Neural progenitor cell (in vitro differentiated cells): ENCODE results near the gene RAMAC. TPM values are rescaled to one million over a fixed set of nuclear protein-coding genes. Genes with fewer than 3 reads are reported as not detected.

Experiments
- DNase-seq: peaks from one replicate; pipeline ENCODE4 v3.0.0-alpha.2; 2016; ENCODE audit warnings: low spot score
- H2AFZ ChIP-seq: fragments of 200-600 bp; sonication (generic); replicated peaks from 2 replicates; pipeline ENCODE4 v1.6.1; 2016; ENCODE audit warnings: antibody characterized with exemption
- H3F3A ChIP-seq: fragments of 200-600 bp; sonication (generic); 2 replicates; pipeline ENCODE4 v1.6.1; 2016; ENCODE audit warnings: antibody characterized with exemption, low read depth
- H3K27ac ChIP-seq: fragments of 200-600 bp; sonication (generic); 2 replicates; pipeline ENCODE4 v1.5.1; 2016; ENCODE audit warnings: mild to moderate bottlenecking
- H3K27me3 ChIP-seq: fragments of 200-600 bp; sonication (generic); 2 replicates; pipeline ENCODE4 v1.6.1; 2016; ENCODE audit warnings: mild to moderate bottlenecking, moderate library complexity
- H3K36me3 ChIP-seq: fragments of 200-600 bp; sonication (generic); 2 replicates; pipeline ENCODE4 v1.5.1; 2016
- H3K4me1 ChIP-seq: fragments of 200-600 bp; sonication (generic); 2 replicates; pipeline ENCODE4 v1.6.1; 2016; ENCODE audit warnings: mixed run types
- H3K4me2 ChIP-seq: fragments of 200-600 bp; sonication (generic); 2 replicates; pipeline ENCODE4 v1.6.1; 2016
- H3K4me3 ChIP-seq: fragments of 200-600 bp; sonication (generic); 2 replicates; pipeline ENCODE4 v1.5.1; 2016
- H3K79me2 ChIP-seq: fragments of 200-600 bp; sonication (generic); 2 replicates; pipeline ENCODE4 v1.6.1; 2016; ENCODE audit warnings: low read depth
- H3K9ac ChIP-seq: fragments of 200-600 bp; sonication (generic); 2 replicates; pipeline ENCODE4 v1.6.1; 2016
- H3K9me3 ChIP-seq: fragments of 200-600 bp; sonication (generic); 2 replicates; pipeline ENCODE4 v1.5.1; 2016; ENCODE audit warnings: low read depth
- H4K20me1 ChIP-seq: fragments of 200-600 bp; sonication (generic); 2 replicates; pipeline ENCODE4 v1.6.1; 2016; ENCODE audit warnings: low read depth
- H3K27ac Mint-ChIP-seq: 3 replicates; pipeline ENCODE4 v1.8.0; 2021; ENCODE audit warnings: mixed read lengths
- H3K27me3 Mint-ChIP-seq: 2 replicates; pipeline ENCODE4 v1.8.0; 2022; ENCODE audit warnings: low read depth, mild to moderate bottlenecking, inconsistent platforms, moderate library complexity, mixed read lengths; ENCODE audit not compliant: insufficient read depth
- H3K36me3 Mint-ChIP-seq: 3 replicates; pipeline ENCODE4 v1.8.0; 2021; ENCODE audit warnings: mixed read lengths
- H3K4me1 Mint-ChIP-seq: 3 replicates; pipeline ENCODE4 v1.8.0; 2021; ENCODE audit warnings: mixed read lengths
- H3K4me3 Mint-ChIP-seq: 3 replicates; pipeline ENCODE4 v1.8.0; 2021; ENCODE audit warnings: mild to moderate bottlenecking, moderate library complexity, mixed read lengths
- H3K9me3 Mint-ChIP-seq: 3 replicates; pipeline ENCODE4 v1.8.0; 2020; ENCODE audit warnings: mixed read lengths
- CTCF ChIP-seq: fragments of 200-600 bp; sonication (generic); IDR thresholded peaks from 2 replicates; pipeline ENCODE4 v1.5.1; 2017; ENCODE audit warnings: antibody characterized with exemption, mild to moderate bottlenecking
- EZH2 ChIP-seq: fragments of 200-600 bp; sonication (generic); IDR thresholded peaks from 2 replicates; pipeline ENCODE4 v1.6.1; 2017; ENCODE audit warnings: antibody characterized with exemption, mild to moderate bottlenecking, moderate library complexity
- EZH2phosphoT487 ChIP-seq: fragments of 200-600 bp; sonication (generic); IDR thresholded peaks from 2 replicates; pipeline ENCODE4 v1.6.1; 2017; ENCODE audit warnings: antibody characterized with exemption
- total RNA-seq: library from RNA; depleted of rRNA; stranded (reverse); fragments of >200 nt; gene quantifications from 2 replicates; pipeline ENCODE4 v1.2.3, GENCODE V29; 2015; ENCODE audit warnings: low replicate concordance

RAMAC gene
- total RNA-seq, 1 donor from 2014 or later = 50.6 TPM

GRCh38 chr15:82945326-82945725 is 40.7 kb upstream of the RAMAC start:
- Histone ChIP-seq H3F3A (no peaks in the 10 kb centered on the region), H3K4me2 (no peak overlapping the region), H4K20me1 (no peaks in the 10 kb centered on the region), H3K27me3 (peaks cover 9% of the 10 kb centered on the region), H3K4me1 (no peaks in the 10 kb centered on the region), H3K4me3 (no peak overlapping the region), H3K36me3 (no peaks in the 10 kb centered on the region), H3K9ac (no peak overlapping the region), H3K79me2 (no peaks in the 10 kb centered on the region), H3K9me3 (no peaks in the 10 kb centered on the region), H2AFZ (no peak overlapping the region), H3K27ac (no peak overlapping the region)
- no peak for DNase-seq
- no peak overlapping the region for H3K4me3 Mint-ChIP-seq
- peaks cover 3% of the 10 kb centered on the region for H3K4me1 Mint-ChIP-seq
- H3K9me3 Mint-ChIP-seq = no peaks in the 10 kb centered on the region
- no peak overlapping the region for H3K27ac Mint-ChIP-seq
- no peaks in the 10 kb centered on the region for H3K36me3 Mint-ChIP-seq
- TF ChIP-seq EZH2 (no peak), CTCF (no peak)
- H3K27me3 Mint-ChIP-seq = peaks cover 1% of the 10 kb centered on the region

GRCh38 chr15:82946155-82946701 is 39.8 kb upstream of the RAMAC start:
- Histone ChIP-seq H3F3A (no peaks in the 10 kb centered on the region), H3K4me3 (no peak overlapping the region), H3K9ac (no peak overlapping the region), H2AFZ (no peak overlapping the region), H3K27me3 (peaks cover 18% of the 10 kb centered on the region), H3K27ac (no peak overlapping the region), H3K79me2 (no peaks in the 10 kb centered on the region), H4K20me1 (no peaks in the 10 kb centered on the region), H3K36me3 (no peaks in the 10 kb centered on the region), H3K4me1 (no peaks in the 10 kb centered on the region), H3K4me2 (no peak overlapping the region), H3K9me3 (no peaks in the 10 kb centered on the region)
- H3K36me3 Mint-ChIP-seq = no peaks in the 10 kb centered on the region
- no peak overlapping the region for H3K27ac Mint-ChIP-seq
- no peak overlapping the region for H3K4me3 Mint-ChIP-seq
- no peaks in the 10 kb centered on the region for H3K27me3 Mint-ChIP-seq
- peaks cover 3% of the 10 kb centered on the region for H3K4me1 Mint-ChIP-seq
- no peaks in the 10 kb centered on the region for H3K9me3 Mint-ChIP-seq
- no peak for DNase-seq
- TF ChIP-seq EZH2phosphoT487 = no peak
- TF ChIP-seq EZH2 = no peak
- TF ChIP-seq CTCF = no peak

- H3K4me1 ChIP-seq = peaks cover 4% of the 10 kb centered on the region
- peaks cover 7% of the 10 kb centered on the region for H4K20me1 ChIP-seq
- no peaks in the 10 kb centered on the region for H3K79me2 ChIP-seq
- H3K9me3 ChIP-seq = no peaks in the 10 kb centered on the region
- no peaks in the 10 kb centered on the region for H3K36me3 ChIP-seq
- no peak overlapping the region for H3K4me2 ChIP-seq
- no peak overlapping the region for H3K9ac ChIP-seq
- H3K4me3 Mint-ChIP-seq = no peak overlapping the region
- no peak overlapping the region for H3K27ac ChIP-seq
- H3K36me3 Mint-ChIP-seq = no peaks in the 10 kb centered on the region
- H3K27me3 ChIP-seq = peaks cover 44% of the 10 kb centered on the region
- H3K27me3 Mint-ChIP-seq = no peaks in the 10 kb centered on the region
- no peak overlapping the region for H2AFZ ChIP-seq
- H3K9me3 Mint-ChIP-seq = no peaks in the 10 kb centered on the region
- peaks cover 3% of the 10 kb centered on the region for H3K4me1 Mint-ChIP-seq
- DNase-seq = no peak
- H3K4me3 ChIP-seq = no peak overlapping the region
- TF ChIP-seq EZH2 = no peak
- TF ChIP-seq CTCF = no peak
- no peak for TF ChIP-seq EZH2phosphoT487
- H3F3A ChIP-seq = peaks cover 12% of the 10 kb centered on the region
- no peak overlapping the region for H3K27ac Mint-ChIP-seq
Measured at GRCh38 chr15:82950295-82950694, 35.7 kb upstream of the RAMAC start.
